ENCODE data around the gene TLK2.
"Not testable (repeated sequence)": the region's sequence is repeated elsewhere in the genome, so short reads cannot be mapped to it uniquely, and the experiment has no call there.

DNA sequence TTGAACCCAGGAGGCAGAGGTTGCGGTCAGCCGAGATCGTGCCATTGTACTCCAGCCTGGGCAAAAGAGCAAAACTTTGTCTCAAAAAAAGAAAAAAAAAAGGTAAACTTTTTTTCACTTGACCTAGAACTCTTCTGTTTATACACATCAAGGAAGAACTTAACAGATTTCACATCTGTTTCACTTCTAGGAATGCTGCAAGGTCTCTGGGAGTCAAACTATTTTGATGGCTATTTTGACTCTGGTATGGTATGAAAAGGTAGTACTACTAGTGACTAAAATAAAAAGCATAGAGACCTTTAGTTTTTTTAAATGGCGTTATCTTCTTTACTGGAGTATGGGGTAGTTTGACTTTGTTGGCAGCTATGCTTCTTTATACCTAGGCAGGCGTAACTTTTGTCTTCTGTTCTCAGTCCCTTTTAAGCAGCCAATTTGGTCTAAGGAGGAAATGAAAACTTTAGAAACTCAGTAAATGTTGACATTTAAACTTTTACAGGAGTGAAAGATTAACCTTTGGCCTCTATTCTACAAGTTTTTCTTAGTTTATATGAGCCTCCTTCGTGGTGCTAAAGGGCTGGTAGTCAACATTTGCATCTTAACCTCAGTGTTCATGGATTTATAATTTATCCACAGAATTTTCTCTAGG lies 28.7 kb downstream of the TLK2 start:
- TF ChIP-seq EZH2 (IDR thresholded peaks at IDR 0.05; ENCODE audit: low read length, unreplicated experiment): not testable (repeated sequence)
- TF ChIP-seq, protein P1, sequence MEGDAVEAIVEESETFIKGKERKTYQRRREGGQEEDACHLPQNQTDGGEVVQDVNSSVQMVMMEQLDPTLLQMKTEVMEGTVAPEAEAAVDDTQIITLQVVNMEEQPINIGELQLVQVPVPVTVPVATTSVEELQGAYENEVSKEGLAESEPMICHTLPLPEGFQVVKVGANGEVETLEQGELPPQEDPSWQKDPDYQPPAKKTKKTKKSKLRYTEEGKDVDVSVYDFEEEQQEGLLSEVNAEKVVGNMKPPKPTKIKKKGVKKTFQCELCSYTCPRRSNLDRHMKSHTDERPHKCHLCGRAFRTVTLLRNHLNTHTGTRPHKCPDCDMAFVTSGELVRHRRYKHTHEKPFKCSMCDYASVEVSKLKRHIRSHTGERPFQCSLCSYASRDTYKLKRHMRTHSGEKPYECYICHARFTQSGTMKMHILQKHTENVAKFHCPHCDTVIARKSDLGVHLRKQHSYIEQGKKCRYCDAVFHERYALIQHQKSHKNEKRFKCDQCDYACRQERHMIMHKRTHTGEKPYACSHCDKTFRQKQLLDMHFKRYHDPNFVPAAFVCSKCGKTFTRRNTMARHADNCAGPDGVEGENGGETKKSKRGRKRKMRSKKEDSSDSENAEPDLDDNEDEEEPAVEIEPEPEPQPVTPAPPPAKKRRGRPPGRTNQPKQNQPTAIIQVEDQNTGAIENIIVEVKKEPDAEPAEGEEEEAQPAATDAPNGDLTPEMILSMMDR (conservative IDR thresholded peaks at IDR 0.05; ENCODE audit: low read depth, low read length): not testable (repeated sequence)

Data from PC-3 (cell line).